Amygdala (tissue), 56 donors: ENCODE measurements around the gene CCDC30.
"Not testable (repeated sequence)": the region's sequence is repeated elsewhere in the genome, so short reads cannot be mapped to it uniquely, and the experiment has no call there.

Source experiments
- DNase-seq, 56 donors: peaks; one replicate each; lab custom pipeline; 2025; lab: John Stamatoyannopoulos, UW

CCDC30 gene

GRCh38 chr1:42449256-42449655 lies 13.8 kb upstream of the CCDC30 start:
- no peak for DNase-seq

DNA sequence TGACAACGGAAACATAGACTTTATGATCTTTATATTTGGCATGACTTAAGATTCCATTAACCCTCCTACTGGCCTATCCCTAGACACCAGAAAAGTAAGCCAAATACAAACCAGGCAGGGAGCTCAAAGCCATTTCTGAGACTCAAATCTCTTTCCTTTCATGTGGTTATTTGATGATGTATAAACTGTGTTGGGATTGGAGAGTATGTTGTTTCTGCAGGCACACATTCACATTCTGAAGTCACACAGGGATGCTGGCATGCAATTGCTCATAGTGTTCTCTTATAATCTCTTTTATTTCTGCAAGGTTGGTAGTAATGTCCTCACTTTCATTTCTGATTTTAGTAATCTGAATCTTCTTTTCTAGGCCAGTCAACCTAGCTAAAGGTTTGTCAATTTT lies 13.0 kb upstream of the CCDC30 start:
- DNase-seq = no peak

DNA sequence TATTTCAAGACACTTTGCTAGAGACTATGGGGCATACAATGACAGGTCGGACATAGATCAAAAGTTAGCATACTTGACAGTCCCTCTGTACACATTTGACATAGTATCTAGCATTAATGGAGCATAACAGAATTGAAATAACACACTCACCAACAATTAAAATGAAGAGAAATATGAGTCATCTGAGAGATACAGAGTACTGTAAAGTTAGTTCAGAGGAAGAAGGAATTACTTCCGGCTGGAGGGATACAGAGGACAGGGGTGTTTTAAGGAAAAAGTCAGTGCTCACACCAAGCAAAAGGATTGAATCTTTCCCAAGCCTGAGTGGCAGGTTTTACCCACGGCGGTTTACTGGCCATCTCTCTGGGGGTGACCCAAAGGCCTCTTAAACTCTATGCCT lies 9.7 kb upstream of the CCDC30 start:
- DNase-seq = no peak

- DNase-seq = no peak
Observed at GRCh38 chr1:42454403-42454802, 8.7 kb upstream of the CCDC30 start.

DNA sequence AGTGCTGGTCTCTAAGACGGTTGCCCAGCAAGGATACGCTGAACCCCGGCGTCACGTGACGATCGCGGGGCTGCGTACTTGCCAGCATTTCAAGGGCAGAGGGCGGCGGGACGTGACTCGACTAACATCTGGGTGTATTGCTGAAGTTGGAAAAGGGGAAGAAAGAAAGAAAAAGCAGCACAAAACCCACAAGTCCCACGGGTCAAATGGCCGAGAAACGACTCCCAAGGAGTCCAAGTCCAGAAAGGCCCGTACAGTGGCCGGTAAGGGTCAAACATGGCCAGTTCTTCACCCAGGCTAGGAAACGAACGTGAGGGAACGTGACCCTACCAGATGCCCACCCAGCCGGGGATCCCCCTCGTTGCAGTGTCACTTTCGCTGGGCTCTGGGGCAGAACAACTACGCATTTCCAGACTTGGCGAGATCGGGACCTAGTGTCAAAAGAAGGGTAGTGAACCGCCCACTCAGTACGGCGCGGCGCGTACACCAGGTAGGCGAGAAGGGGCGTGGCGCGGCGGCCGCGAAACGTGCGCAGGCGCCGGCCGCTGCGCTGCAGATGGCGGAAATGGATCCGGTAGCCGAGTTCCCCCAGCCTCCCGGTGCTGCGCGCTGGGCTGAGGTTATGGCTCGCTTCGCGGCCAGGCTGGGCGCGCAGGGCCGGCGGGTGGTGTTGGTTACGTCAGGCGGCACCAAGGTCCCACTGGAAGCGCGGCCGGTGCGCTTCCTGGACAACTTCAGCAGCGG lies 6.9 kb upstream of the CCDC30 start, which contains the start of the genes PPCS and ZMYND12:
TSS of gene PPCS (plus strand) at position 534 of the 744 bp plus-strand sequence. CDS start at position 557, 23 bp downstream.
TSS of gene ZMYND12 (minus strand) at position 13 of the 744 bp plus-strand sequence. CDS start 25 bp downstream, outside the sequence.
- peak in 55 of 56 donors; percentile 54 to 92 (median 82) for DNase-seq

GRCh38 chr1:42456754-42457089 lies 6.4 kb upstream of the CCDC30 start:
- DNase-seq = peak in 25 of 56 donors; percentile 5 to 68 (median 52)

- no peak for DNase-seq
Observed at GRCh38 chr1:42461196-42461595, 1.9 kb upstream of the CCDC30 start.

DNA sequence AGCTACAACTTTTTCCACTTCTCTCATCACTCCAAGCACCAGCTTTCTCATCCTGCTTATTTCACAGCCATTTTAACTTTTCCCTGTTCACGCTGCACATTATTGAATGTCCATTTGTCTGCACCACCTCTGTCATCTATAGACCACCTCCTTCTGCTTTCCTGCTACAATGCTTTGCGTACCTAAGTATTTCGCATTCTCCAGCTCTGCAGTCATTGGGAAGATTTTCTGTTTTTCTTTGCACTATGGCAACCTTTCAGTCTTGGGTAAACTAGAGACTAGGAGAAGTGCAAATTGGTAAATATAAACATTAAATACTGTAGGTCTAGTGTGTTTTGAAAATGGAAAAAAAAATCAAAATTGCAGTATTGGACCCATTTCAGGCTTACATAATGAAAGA lies 835 bp downstream of the CCDC30 start:
- DNase-seq = no peak

GRCh38 chr1:42466030-42466429 lies 2.9 kb downstream of the CCDC30 start:
- no peak for DNase-seq

GRCh38 chr1:42469727-42470126 lies 6.6 kb downstream of the CCDC30 start:
- no peak for DNase-seq

DNA sequence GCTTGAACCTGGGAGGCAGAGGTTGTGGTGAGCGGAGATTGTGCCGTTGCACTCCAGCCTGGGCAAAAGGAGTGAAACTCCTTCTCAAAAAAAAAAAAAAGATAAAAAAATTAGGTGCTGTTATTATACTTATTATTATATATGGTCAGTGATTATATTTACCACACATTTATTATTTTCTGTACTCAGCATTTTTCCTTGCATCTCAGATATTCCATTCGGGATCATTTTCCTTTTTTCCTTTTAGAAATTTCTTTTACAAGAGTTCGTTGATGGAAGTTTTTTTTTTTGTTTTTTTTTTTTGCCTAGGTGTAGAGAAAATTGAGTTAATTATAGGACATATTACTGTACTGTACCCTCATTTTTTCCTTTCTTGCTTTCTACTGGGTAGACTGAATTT lies 13.5 kb downstream of the CCDC30 start:
- no peak for DNase-seq

- not testable (repeated sequence) for DNase-seq
Observed at GRCh38 chr1:42477354-42477753, 14.3 kb downstream of the CCDC30 start.

GRCh38 chr1:42477775-42478174 lies 14.7 kb downstream of the CCDC30 start:
- no peak for DNase-seq

DNA sequence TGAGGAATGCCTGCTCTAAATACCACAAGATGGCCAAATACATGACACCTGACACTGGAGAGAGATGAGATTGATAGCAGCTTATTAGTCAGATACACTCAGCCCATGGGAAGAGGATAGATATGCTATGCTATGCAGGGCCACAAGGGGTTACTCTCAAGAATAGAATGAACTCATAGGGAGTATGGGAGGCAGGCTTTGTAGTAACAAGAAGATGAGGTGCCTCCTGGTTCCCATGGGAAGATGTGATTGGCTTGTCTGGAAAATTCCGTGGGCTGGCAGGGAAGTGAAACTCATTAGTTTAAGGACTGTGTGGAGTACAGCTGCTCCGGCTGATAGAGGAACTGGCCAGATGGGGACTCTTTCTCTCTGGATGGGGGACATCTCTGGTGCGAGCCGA lies 16.5 kb downstream of the CCDC30 start:
- DNase-seq = no peak

- DNase-seq = no peak
Observed at GRCh38 chr1:42480921-42481320, 17.8 kb downstream of the CCDC30 start.

- no peak for DNase-seq
Observed at GRCh38 chr1:42482635-42483153, 19.6 kb downstream of the CCDC30 start.

GRCh38 chr1:42484382-42484781 lies 21.3 kb downstream of the CCDC30 start:
- DNase-seq = no peak

DNA sequence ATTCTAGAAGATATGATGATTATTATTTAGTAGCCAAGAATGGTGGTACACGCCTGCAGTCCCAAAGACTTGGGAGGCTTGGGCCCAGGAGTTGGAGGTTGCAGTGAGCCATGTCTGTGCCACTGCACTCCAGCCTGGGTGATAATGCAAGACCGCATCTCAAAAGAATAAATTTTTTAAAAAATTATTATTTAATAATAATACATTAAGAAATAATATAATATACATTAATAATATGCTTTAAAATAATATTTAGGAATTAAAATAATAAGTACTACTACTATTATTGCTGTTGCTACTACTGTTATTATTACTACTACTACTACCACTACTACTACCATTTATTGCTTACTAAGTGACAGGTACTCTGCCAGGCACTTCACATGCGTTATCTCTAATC lies 27.2 kb downstream of the CCDC30 start:
- DNase-seq = no peak

DNA sequence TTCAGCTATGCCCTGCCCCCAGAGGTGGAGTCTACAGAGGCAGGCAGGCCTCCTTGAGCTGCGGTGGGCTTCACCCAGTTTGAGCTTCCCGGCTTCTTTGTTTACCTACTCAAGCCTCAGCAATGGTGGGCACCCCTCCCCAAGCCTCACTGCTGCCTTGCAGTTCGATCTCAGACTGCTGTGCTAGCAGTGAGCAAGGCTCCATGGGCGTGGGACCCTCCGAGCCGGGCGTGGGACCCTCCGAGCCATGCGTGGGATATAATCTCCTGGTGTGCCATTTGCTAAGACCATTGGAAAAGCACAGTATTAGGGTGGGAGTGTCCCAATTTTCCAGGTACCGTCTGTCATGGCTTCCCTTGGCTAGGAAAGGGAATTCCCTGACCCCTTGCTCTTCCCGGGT lies 38.9 kb downstream of the CCDC30 start:
- not testable (repeated sequence) for DNase-seq

- DNase-seq = no peak
Observed at GRCh38 chr1:42504535-42505128, 41.5 kb downstream of the CCDC30 start.

- DNase-seq = no peak
Observed at GRCh38 chr1:42506576-42506975, 43.5 kb downstream of the CCDC30 start.

GRCh38 chr1:42511581-42512155 lies 48.6 kb downstream of the CCDC30 start:
- not testable (repeated sequence) for DNase-seq
